Measurements from ENCODE around the gene CDC42BPB.

The CDC42BPB gene

DNA sequence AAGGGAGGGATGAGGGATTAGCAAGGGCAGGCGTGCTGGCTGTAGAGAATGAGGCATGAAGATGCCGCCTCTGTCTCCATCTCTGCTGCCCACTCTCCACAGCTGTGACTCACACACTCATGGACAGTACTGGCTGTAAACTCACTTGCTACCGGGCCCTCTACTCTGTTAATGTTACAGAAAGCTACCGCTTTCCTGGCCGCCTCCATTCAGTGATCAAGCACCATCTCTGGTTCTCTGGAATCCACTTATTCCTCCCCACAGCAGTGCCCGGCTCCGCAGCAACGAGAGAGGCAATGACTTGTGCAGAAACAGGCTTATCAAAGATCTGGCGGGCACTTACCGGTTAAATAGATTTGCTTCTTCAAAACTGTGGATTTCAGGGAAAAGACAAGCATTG lies 100.1 kb downstream of the CDC42BPB start:
- no peak overlapping the region for H3K27ac ChIP-seq
- TF ChIP-seq, protein P1, sequence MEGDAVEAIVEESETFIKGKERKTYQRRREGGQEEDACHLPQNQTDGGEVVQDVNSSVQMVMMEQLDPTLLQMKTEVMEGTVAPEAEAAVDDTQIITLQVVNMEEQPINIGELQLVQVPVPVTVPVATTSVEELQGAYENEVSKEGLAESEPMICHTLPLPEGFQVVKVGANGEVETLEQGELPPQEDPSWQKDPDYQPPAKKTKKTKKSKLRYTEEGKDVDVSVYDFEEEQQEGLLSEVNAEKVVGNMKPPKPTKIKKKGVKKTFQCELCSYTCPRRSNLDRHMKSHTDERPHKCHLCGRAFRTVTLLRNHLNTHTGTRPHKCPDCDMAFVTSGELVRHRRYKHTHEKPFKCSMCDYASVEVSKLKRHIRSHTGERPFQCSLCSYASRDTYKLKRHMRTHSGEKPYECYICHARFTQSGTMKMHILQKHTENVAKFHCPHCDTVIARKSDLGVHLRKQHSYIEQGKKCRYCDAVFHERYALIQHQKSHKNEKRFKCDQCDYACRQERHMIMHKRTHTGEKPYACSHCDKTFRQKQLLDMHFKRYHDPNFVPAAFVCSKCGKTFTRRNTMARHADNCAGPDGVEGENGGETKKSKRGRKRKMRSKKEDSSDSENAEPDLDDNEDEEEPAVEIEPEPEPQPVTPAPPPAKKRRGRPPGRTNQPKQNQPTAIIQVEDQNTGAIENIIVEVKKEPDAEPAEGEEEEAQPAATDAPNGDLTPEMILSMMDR (conservative IDR thresholded peaks at IDR 0.05) = no peak

DNA sequence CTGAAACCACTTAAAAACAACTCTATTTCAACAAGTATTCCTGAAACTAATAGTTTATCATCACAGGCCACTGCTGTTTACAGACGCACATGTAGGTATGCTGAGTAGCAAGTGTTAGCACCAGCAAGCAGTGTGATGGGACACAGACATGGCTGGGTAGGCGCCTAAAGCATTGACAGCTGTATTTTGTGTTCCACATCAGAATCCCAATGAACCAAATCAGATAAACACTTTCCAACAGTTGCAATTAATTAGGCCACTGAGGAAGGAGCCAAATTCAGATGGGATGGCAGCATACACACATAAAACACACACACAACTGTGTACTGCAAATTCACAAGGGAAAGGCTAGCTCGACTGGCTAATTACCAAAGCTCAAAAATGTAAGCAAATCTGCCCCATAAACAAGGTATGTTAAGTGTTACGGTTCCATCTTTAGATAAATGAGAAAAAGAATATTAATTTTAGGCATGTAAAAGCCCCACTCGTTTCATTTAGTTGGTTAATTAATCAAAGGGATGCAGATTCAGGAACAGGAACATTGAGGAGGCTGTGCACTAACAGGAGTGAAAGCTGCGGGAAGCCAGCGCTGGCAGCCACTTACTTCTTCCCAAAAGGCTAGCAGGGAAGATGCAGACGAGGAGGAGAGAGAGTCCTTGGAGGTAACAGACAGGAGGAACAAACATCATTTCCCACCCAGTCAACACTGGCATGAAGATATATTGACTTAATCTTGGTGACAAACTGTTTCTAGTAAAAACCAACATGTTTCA lies 101.5 kb downstream of the CDC42BPB start:
- peak overlapping the region; percentile 47 for H3K27ac ChIP-seq
- TF ChIP-seq, protein P1 (conservative IDR thresholded peaks at IDR 0.05) = no peak

DNA sequence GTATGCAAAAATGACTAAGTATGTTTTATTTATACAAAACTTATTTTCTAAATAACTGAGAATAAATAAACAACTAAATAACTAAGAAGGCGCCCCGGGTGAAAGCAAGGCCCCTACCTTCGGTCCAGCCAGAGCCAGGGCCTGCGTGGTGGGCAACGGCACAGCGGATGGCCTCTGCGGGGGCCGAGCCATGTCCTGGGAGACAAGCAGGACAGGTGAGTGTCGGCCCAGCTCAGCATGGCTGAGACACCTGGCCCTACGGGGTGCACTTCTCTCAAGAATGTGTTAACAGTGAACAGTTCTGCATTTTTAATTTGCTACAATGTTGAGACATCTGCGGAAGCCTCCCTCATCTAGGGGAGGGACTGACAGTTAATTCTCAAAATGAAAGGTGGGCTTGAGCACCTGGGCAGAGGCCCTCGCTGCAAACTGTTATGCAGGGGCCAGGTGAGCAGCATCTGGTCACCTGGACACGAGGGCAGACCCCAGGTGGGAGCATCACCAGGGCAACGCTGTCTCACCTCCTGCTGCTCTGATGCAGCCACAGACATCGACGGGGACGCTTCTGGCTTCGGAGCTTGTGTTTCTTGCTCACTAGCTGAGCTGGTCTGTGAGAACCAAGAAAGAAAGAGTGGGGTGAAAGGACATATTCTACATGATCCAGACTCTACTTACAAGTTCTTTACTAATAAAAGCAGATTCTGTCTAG lies 103.1 kb downstream of the CDC42BPB start:
- TF ChIP-seq, protein P1 (conservative IDR thresholded peaks at IDR 0.05) = no peak
- H3K27ac ChIP-seq = no peak overlapping the region

DNA sequence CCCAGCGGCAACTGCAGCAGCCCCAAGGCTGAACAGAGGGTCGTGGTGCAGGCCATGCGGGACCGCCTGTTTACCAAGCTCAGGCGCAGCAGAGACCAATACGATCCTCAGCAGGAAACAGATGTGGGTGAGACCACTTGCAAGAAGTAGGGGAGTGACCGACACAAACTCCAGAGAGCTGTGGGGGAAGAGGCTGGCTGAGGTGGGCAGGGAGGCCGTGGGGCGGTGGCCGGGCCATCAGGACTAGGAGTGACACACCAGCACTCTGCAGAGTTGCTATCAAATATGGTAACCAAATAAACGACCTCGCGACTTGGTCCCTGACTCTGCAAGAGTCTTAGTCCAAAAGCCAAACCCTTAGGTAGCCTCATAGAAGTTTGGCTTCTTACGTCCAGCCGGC lies 104.2 kb downstream of the CDC42BPB start:
- H3K27ac ChIP-seq = no peak overlapping the region
- TF ChIP-seq, protein P1 (conservative IDR thresholded peaks at IDR 0.05) = no peak

DNA sequence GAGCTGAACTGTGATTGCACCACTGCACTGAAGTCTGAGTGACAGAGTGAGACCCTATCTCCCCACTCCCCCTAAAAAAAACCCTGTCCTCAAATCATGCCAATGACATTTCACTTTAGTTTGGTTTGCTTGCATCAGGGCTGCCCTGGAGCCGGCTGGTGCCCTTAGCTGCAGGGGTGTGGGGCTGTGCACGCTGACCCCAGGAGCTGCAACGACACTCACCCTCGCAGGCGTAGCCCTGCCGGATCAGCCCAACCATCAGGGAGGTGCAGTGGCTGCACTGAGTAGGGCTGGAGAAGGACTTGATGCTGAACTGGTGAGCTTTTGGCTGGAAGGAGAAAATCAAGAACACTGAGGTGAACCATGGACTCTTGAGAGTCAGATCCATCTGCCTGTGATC lies 105.1 kb downstream of the CDC42BPB start:
- no peak overlapping the region for H3K27ac ChIP-seq
- TF ChIP-seq, protein P1 (conservative IDR thresholded peaks at IDR 0.05) = no peak

DNA sequence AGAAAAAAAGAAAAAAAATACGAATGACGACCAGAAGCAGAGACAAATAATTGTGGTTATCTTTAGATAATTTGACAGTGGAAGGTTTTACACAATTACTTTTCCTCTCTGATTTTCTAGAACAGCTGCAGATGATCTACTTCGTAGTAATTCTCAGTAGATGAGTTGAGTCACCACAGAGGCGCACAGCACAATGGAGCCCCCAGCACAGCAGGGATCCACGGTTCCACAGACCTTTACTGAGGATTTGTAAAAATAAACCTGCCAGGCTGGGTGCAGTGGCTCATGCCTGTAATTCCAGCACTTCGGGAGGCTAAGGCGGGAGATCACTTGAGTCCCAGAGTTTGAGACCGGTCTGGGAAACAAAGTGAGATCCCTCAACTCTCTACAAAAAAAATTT lies 105.5 kb downstream of the CDC42BPB start:
- TF ChIP-seq, protein P1 (conservative IDR thresholded peaks at IDR 0.05) = no peak
- H3K27ac ChIP-seq = peak overlapping the region; percentile 82

DNA sequence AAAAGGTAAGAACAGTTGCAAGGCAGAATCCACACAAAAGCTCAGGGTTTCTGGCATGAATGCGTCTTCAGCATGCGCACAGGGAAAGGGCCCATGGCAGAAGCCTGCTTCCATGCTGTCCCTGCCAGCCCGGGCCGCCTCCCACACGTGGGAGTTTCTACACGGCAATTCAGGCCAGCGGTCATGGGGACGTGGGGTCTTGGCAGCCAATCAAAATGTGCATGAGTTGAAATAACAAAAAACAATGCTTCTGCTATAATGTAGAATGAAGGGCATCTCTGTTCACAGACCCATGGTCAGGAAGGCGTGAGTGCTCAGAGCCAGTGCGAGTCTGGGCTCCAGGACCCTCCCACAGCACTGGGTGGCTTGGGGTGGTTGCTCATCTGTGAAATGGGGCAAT lies 106.3 kb downstream of the CDC42BPB start:
- peak overlapping the region; percentile 82 for H3K27ac ChIP-seq
- TF ChIP-seq, protein P1 (conservative IDR thresholded peaks at IDR 0.05) = no peak
